HCT116 (cell line): ENCODE results near the gene CHST11.

Source experiments
- REST ChIP-seq: IDR thresholded peaks from 2 replicates; pipeline ENCODE4 v1.6.1; 2012; ENCODE audit warnings: low read depth
- TCF7L2 ChIP-seq: IDR thresholded peaks from 2 replicates; pipeline ENCODE4 v1.7.0; 2011; ENCODE audit warnings: borderline replicate concordance, inconsistent platforms; ENCODE audit not compliant: insufficient read depth, insufficient read length; ENCODE audit errors: extremely low read depth

DNA sequence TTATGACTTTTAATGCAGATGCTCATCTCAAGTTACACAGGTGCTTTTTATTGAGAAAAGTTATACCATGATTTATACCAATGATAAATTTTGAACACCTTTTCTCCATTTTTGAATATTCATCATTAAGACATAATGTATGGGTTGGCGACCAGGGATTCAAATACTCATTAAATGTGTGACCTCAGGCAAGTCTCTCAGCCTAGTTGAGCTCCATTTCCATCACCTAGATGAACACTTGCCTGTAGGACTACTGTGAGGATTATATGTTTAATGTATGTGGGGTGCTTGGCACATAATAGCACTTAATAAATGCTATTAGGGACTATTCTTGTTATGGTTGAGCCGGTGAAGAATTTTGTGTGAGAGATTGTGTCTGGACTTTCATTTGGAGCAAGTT lies 228.6 kb downstream of the CHST11 start:
- TF ChIP-seq TCF7L2 = no peak
- no peak for TF ChIP-seq REST
